Lung (tissue), 12 donors: ENCODE measurements around the gene CLDN8. TPM values are rescaled to one million over a fixed set of nuclear protein-coding genes. Genes with fewer than 3 reads are reported as not detected.

Experiments
- ATAC-seq: fragments of 200-7000 bp; cut with Tn5 transposase; one replicate; pipeline ENCODE4 v1.9.1; 2020; ENCODE audit warnings: moderate number of reproducible peaks; ENCODE audit not compliant: insufficient read depth, low FRiP score
- DNase-seq, 3 donors: peaks; one replicate each; pipeline ENCODE4 v3.0.0-alpha.2; 2013 to 2017
- H3K27ac ChIP-seq, 2 donors: one replicate each; pipeline ENCODE4 v1.5.1; 2013; ENCODE audit warnings: mild to moderate bottlenecking in 2 of 2, moderate library complexity in 2 of 2, control low read depth in 1 of 2, inconsistent platforms in 1 of 2, low read depth in 1 of 2, low read length in 1 of 2
- H3K27me3 ChIP-seq, 3 donors: one replicate each; pipeline ENCODE4 v1.5.1; 2013; ENCODE audit warnings: low read length in 2 of 3; ENCODE audit not compliant: control insufficient read depth in 3 of 3, insufficient read depth in 3 of 3
- H3K36me3 ChIP-seq, 4 donors: one replicate each; pipeline ENCODE4 v1.5.1; 2013; ENCODE audit warnings: low read length in 4 of 4, mild to moderate bottlenecking in 1 of 4, moderate library complexity in 1 of 4; ENCODE audit not compliant: control insufficient read depth in 4 of 4, insufficient read depth in 4 of 4
- H3K4me1 ChIP-seq, 5 donors: one replicate each; pipeline ENCODE4 v1.5.1; 2013; ENCODE audit warnings: low read length in 5 of 5, mild to moderate bottlenecking in 2 of 5, moderate library complexity in 1 of 5; ENCODE audit not compliant: control insufficient read depth in 5 of 5, insufficient read depth in 5 of 5
- H3K4me3 ChIP-seq: one replicate; pipeline ENCODE4 v1.5.1; 2013; ENCODE audit warnings: mild to moderate bottlenecking, control low read depth, moderate library complexity
- H3K9ac ChIP-seq, 2 donors: one replicate each; pipeline ENCODE4 v1.5.1; 2013; ENCODE audit warnings: low read length in 2 of 2, control low read depth in 1 of 2; ENCODE audit not compliant: insufficient read depth in 1 of 2
- H3K9me3 ChIP-seq, 4 donors: one replicate each; pipeline ENCODE4 v1.5.1; 2013; ENCODE audit warnings: low read length in 3 of 4, mild to moderate bottlenecking in 1 of 4, moderate library complexity in 1 of 4; ENCODE audit not compliant: control insufficient read depth in 4 of 4, insufficient read depth in 3 of 4
- CTCF ChIP-seq: IDR thresholded peaks from 2 replicates; pipeline ENCODE4 v1.5.1; 2012; ENCODE audit warnings: mild to moderate bottlenecking; ENCODE audit errors: control extremely low read depth, extremely low read depth
- WGBS, 2 donors: extraction: QIAGEN DNeasy Blood & Tissue Kit; methylation state at CpG; one replicate each; pipeline ENCODE4 v1.1.7; 2013; 5-methylcytosine and 5-hydroxymethylcytosine counted together
- polyA plus RNA-seq, 2 donors: library from polyadenylated mRNA; stranded (reverse); fragments of 200-250 nt; gene quantifications; one replicate each; pipeline ENCODE4 v1.2.1, GENCODE V29; 2013
- total RNA-seq, 2 donors: library from RNA; depleted of rRNA in 1 of 2; stranded (reverse); fragments of >200 nt in 1 of 2; gene quantifications; one replicate each; pipeline ENCODE4 v1.2.1, GENCODE V29; 2014 to 2021
- donor health status: control.
- donor health status: control.
- donor health status: Bipolar disorder and iron deficiency.
- donor health status: healthy.
- donor health status: DM: yes; HTN: yes; CAD: no.

Gene CLDN8
- total and polyA plus RNA-seq, 4 donors, result 1.1 to 3.1 (median 1.8) TPM

- no peak for TF ChIP-seq CTCF
- H3K9ac ChIP-seq, result no peak overlapping the region
- no peaks in the 10 kb centered on the region for H3K9me3 ChIP-seq
- H3K27ac ChIP-seq, result no peak overlapping the region
- H3K36me3 ChIP-seq, result no peaks in the 10 kb centered on the region
- ATAC-seq (no peak), DNase-seq (peak in 2 of 3 donors; percentile 11 to 38)
- H3K4me3 ChIP-seq, result no peak overlapping the region
- no peaks in the 10 kb centered on the region for H3K4me1 ChIP-seq
- WGBS, 2 donors, result 30 to 36% methylated on average over 2 of the region's 2 CpGs
- H3K27me3 ChIP-seq, result no peaks in the 10 kb centered on the region
These were observed 21.1 kb downstream of the CLDN8 start for GRCh38 chr21:30194701-30195299.

GRCh38 chr21:30193201-30193600 lies 22.7 kb downstream of the CLDN8 start:
- Histone ChIP-seq H3K4me1 (no peaks in the 10 kb centered on the region), H3K9ac (no peak overlapping the region), H3K27ac (no peak overlapping the region), H3K27me3 (no peaks in the 10 kb centered on the region), H3K36me3 (no peaks in the 10 kb centered on the region), H3K4me3 (no peak overlapping the region), H3K9me3 (no peaks in the 10 kb centered on the region)
- DNase-seq (no peak), ATAC-seq (no peak)
- no peak for TF ChIP-seq CTCF
- 85 to 88% methylated on average over 2 of the region's 2 CpGs for WGBS, 2 donors

GRCh38 chr21:30190554-30190953 lies 25.3 kb downstream of the CLDN8 start:
- Histone ChIP-seq H3K36me3 (no peaks in the 10 kb centered on the region), H3K9ac (no peak overlapping the region), H3K4me1 (no peaks in the 10 kb centered on the region), H3K4me3 (no peak overlapping the region), H3K9me3 (no peaks in the 10 kb centered on the region), H3K27me3 (no peaks in the 10 kb centered on the region), H3K27ac (no peak overlapping the region)
- TF ChIP-seq CTCF, result no peak
- no peak for ATAC-seq
- 68 to 70% methylated on average over 7 of the region's 7 CpGs for WGBS, 2 donors
- no peak for DNase-seq

- TF ChIP-seq CTCF, result no peak
- no peaks in the 10 kb centered on the region for H3K27me3 ChIP-seq
- WGBS, 2 donors, result 64 to 77% methylated on average over 3 of the region's 3 CpGs
- H3K4me3 ChIP-seq, result no peak overlapping the region
- DNase-seq (no peak), ATAC-seq (no peak)
- no peak overlapping the region for H3K27ac ChIP-seq
- no peak overlapping the region for H3K9ac ChIP-seq
- H3K36me3 ChIP-seq, result no peaks in the 10 kb centered on the region
- H3K9me3 ChIP-seq, result no peaks in the 10 kb centered on the region
- no peaks in the 10 kb centered on the region for H3K4me1 ChIP-seq
These were observed 26.1 kb downstream of the CLDN8 start for GRCh38 chr21:30189773-30190172.
